ENCODE data around the gene FANCE. TPM values are rescaled to one million over a fixed set of nuclear protein-coding genes. Genes with fewer than 3 reads are reported as not detected.

Gene FANCE
- total and polyA plus RNA-seq, 9 donors: 5.3 to 12.2 (median 9.1) TPM

- Histone ChIP-seq H3K4me3 (no peak overlapping the region), H3K36me3 (no peaks in the 10 kb centered on the region), H3K4me1 (ENCODE audit: insufficient read depth) (no peaks in the 10 kb centered on the region), H3K27ac (no peak overlapping the region), H3K27me3 (no peaks in the 10 kb centered on the region), H3K9me3 (no peaks in the 10 kb centered on the region)
- intact Hi-C loops (cut with DNase I): no loop called here
- 86 to 92% (median 88%) methylated on average over 3 of the region's 3 CpGs for WGBS, 3 donors
- no peak for DNase-seq
- TF ChIP-seq EP300 (IDR thresholded peaks at IDR 0.05) (no peak), POLR2A (IDR thresholded peaks at IDR 0.05) (no peak)
- TF ChIP-seq, protein P1, sequence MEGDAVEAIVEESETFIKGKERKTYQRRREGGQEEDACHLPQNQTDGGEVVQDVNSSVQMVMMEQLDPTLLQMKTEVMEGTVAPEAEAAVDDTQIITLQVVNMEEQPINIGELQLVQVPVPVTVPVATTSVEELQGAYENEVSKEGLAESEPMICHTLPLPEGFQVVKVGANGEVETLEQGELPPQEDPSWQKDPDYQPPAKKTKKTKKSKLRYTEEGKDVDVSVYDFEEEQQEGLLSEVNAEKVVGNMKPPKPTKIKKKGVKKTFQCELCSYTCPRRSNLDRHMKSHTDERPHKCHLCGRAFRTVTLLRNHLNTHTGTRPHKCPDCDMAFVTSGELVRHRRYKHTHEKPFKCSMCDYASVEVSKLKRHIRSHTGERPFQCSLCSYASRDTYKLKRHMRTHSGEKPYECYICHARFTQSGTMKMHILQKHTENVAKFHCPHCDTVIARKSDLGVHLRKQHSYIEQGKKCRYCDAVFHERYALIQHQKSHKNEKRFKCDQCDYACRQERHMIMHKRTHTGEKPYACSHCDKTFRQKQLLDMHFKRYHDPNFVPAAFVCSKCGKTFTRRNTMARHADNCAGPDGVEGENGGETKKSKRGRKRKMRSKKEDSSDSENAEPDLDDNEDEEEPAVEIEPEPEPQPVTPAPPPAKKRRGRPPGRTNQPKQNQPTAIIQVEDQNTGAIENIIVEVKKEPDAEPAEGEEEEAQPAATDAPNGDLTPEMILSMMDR (IDR thresholded peaks at IDR 0.05): no peak
These were observed 54.4 kb downstream of the FANCE start for GRCh38 chr6:35506536-35506935.

DNA sequence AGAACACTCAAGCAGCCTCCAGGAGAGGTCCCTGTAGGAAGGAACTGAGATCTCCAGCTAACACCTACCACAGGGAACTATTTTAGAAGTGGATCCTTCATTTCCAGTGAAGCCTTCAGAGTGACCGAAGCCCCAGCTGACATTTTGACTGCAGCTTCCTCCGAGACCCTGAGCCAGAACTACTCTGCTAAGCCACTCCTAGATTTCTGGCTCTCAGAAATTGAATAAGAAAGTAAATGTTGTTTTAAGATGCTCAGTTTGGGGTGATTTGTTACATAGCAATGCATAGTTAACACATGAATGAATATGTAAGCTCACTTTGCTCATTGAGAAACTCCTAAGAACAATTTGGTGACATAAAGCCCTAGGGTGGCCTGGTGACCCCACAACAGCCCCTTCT is 55.1 kb downstream of the FANCE start:
- Histone ChIP-seq H3K4me1 (ENCODE audit: insufficient read depth) (peaks cover 1% of the 10 kb centered on the region), H3K27me3 (no peaks in the 10 kb centered on the region), H3K9me3 (no peaks in the 10 kb centered on the region), H3K36me3 (no peaks in the 10 kb centered on the region), H3K4me3 (no peak overlapping the region), H3K27ac (no peak overlapping the region)
- WGBS, 3 donors: 89 to 97% (median 94%) methylated on average over 2 of the region's 2 CpGs
- intact Hi-C loops (cut with DNase I): no loop called here
- TF ChIP-seq, protein P1 (IDR thresholded peaks at IDR 0.05): no peak
- TF ChIP-seq POLR2A (IDR thresholded peaks at IDR 0.05): no peak
- no peak for TF ChIP-seq EP300 (IDR thresholded peaks at IDR 0.05)
- DNase-seq: no peak

GRCh38 chr6:35508027-35508426 is 55.9 kb downstream of the FANCE start:
- no peak for DNase-seq
- Histone ChIP-seq H3K4me1 (ENCODE audit: insufficient read depth) (peaks cover 1% of the 10 kb centered on the region), H3K4me3 (no peak overlapping the region), H3K36me3 (no peaks in the 10 kb centered on the region), H3K9me3 (no peaks in the 10 kb centered on the region), H3K27ac (no peak overlapping the region), H3K27me3 (no peaks in the 10 kb centered on the region)
- TF ChIP-seq, protein P1 (IDR thresholded peaks at IDR 0.05): no peak
- TF ChIP-seq POLR2A (IDR thresholded peaks at IDR 0.05): no peak
- TF ChIP-seq EP300 (IDR thresholded peaks at IDR 0.05): no peak
- 85 to 90% (median 88%) methylated on average over 2 of the region's 2 CpGs for WGBS, 3 donors
- intact Hi-C loops (cut with DNase I): no loop called here

GRCh38 chr6:35508542-35508941 is 56.4 kb downstream of the FANCE start:
- no peak for DNase-seq
- H3K27me3 ChIP-seq: no peaks in the 10 kb centered on the region

More at GRCh38 chr6:35508542-35508941, 56.4 kb downstream of the FANCE start:
- peaks cover 1% of the 10 kb centered on the region for H3K4me1 ChIP-seq (ENCODE audit: insufficient read depth)
- no peak overlapping the region for H3K27ac ChIP-seq
- 46 to 57% (median 56%) methylated on average over 5 of the region's 5 CpGs for WGBS, 3 donors
- no peak overlapping the region for H3K4me3 ChIP-seq
- intact Hi-C loops (cut with DNase I): no loop called here
- H3K36me3 ChIP-seq: no peaks in the 10 kb centered on the region
- no peaks in the 10 kb centered on the region for H3K9me3 ChIP-seq
- TF ChIP-seq, protein P1 (IDR thresholded peaks at IDR 0.05): no peak
- TF ChIP-seq POLR2A (IDR thresholded peaks at IDR 0.05) (no peak), EP300 (IDR thresholded peaks at IDR 0.05) (no peak)
